Suprapubic skin (tissue), 4 donors: ENCODE data around the gene STX16. TPM values are rescaled to one million over a fixed set of nuclear protein-coding genes. Genes with fewer than 3 reads are reported as not detected.

ENCODE experiments used
- DNase-seq, 2 donors: peaks; one replicate each; pipeline ENCODE4 v3.0.0-alpha.2; 2019; ENCODE audit warnings: low spot score in 2 of 2
- H3K27ac ChIP-seq: fragments of 200-600 bp; sonication (generic); one replicate; pipeline ENCODE4 v1.5.1; 2019
- H3K27me3 ChIP-seq: fragments of 200-600 bp; sonication (generic); one replicate; pipeline ENCODE4 v1.5.1; 2019
- H3K36me3 ChIP-seq: fragments of 200-600 bp; sonication (generic); one replicate; pipeline ENCODE4 v1.5.1; 2019
- H3K4me1 ChIP-seq: fragments of 200-600 bp; sonication (generic); one replicate; pipeline ENCODE4 v1.5.1; 2019
- H3K4me3 ChIP-seq: fragments of 200-600 bp; sonication (generic); one replicate; pipeline ENCODE4 v1.5.1; 2019; ENCODE audit warnings: mild to moderate bottlenecking
- H3K9me3 ChIP-seq: fragments of 200-600 bp; sonication (generic); one replicate; pipeline ENCODE4 v1.5.1; 2019
- CTCF ChIP-seq, 2 donors: fragments of 200-600 bp in 1 of 2; fragments of 450-650 bp in 1 of 2; sonication (generic) in 1 of 2; IDR thresholded peaks; one replicate each; pipeline ENCODE4 v1.5.1; 2016 to 2019; ENCODE audit warnings: antibody characterized with exemption in 2 of 2, mild to moderate bottlenecking in 1 of 2, moderate library complexity in 1 of 2
- EP300 ChIP-seq: sonication (generic); formaldehyde crosslinking; IDR thresholded peaks from one replicate; pipeline ENCODE4 v1.6.1; 2017; ENCODE audit warnings: antibody characterized with exemption
- POLR2A ChIP-seq, 2 donors: fragments of 450-650 bp; IDR thresholded peaks; one replicate each; pipeline ENCODE4 v1.6.1; 2017; ENCODE audit warnings: antibody characterized with exemption in 2 of 2, mild to moderate bottlenecking in 2 of 2, moderate library complexity in 2 of 2
- POLR2AphosphoS5 ChIP-seq, 3 donors: sonication (generic); formaldehyde crosslinking; IDR thresholded peaks; one replicate each; pipeline ENCODE4 v1.6.1; 2017; ENCODE audit warnings: antibody characterized with exemption in 3 of 3
- WGBS: methylation state at CpG from one replicate; pipeline ENCODE4 v1.1.5; 2018; 5-methylcytosine and 5-hydroxymethylcytosine counted together
- total RNA-seq, 4 donors: library from RNA; depleted of rRNA; stranded (reverse); fragments of >200 nt; gene quantifications; one replicate each; pipeline ENCODE4 v1.1.0, GENCODE V29; 2016

STX16 gene
- total RNA-seq, 4 donors from 2014 or later = 35.6 to 138 (median 50.9) TPM

- DNase-seq = peak; percentile 48 to 69
- no peaks in the 10 kb centered on the region for H3K4me1 ChIP-seq
- H3K9me3 ChIP-seq = no peaks in the 10 kb centered on the region
- peaks cover 84% of the 10 kb centered on the region for H3K36me3 ChIP-seq
- WGBS = 71% methylated on average over 11 of the region's 11 CpGs
- H3K4me3 ChIP-seq = no peak overlapping the region
- TF ChIP-seq POLR2A (IDR thresholded peaks at IDR 0.05) (no peak), EP300 (no peak), POLR2AphosphoS5 (IDR thresholded peaks at IDR 0.05) (no peak)
- no peaks in the 10 kb centered on the region for H3K27me3 ChIP-seq
- H3K27ac ChIP-seq = no peak overlapping the region
Measured at GRCh38 chr20:58700823-58701222, 49.7 kb downstream of the STX16 start.

- Histone ChIP-seq H3K4me1 (no peaks in the 10 kb centered on the region), H3K4me3 (no peak overlapping the region), H3K27ac (no peak overlapping the region), H3K36me3 (peaks cover 81% of the 10 kb centered on the region), H3K27me3 (no peaks in the 10 kb centered on the region), H3K9me3 (no peaks in the 10 kb centered on the region)
- 93% methylated on average over 22 of the region's 29 CpGs for WGBS
- peak; percentile 40 to 77 for DNase-seq
- no peak for TF ChIP-seq EP300
- no peak for TF ChIP-seq POLR2AphosphoS5 (IDR thresholded peaks at IDR 0.05)
- TF ChIP-seq POLR2A (IDR thresholded peaks at IDR 0.05) = no peak
- TF ChIP-seq CTCF (IDR thresholded peaks at IDR 0.05) = no peak
Measured at GRCh38 chr20:58701431-58702160, 50.5 kb downstream of the STX16 start.

GRCh38 chr20:58702161-58702510 is 51.1 kb downstream of the STX16 start:
- H3K36me3 ChIP-seq = peaks cover 81% of the 10 kb centered on the region
- no peak for TF ChIP-seq POLR2A (IDR thresholded peaks at IDR 0.05)
- no peak for TF ChIP-seq EP300
- TF ChIP-seq CTCF (IDR thresholded peaks at IDR 0.05) = no peak
- no peak for TF ChIP-seq POLR2AphosphoS5 (IDR thresholded peaks at IDR 0.05)
- DNase-seq = peak in 1 of 2 donors; percentile 31
- no peak overlapping the region for H3K27ac ChIP-seq
- H3K4me1 ChIP-seq = no peaks in the 10 kb centered on the region
- 89% methylated on average over 9 of the region's 9 CpGs for WGBS
- H3K9me3 ChIP-seq = no peaks in the 10 kb centered on the region
- H3K4me3 ChIP-seq = no peak overlapping the region
- H3K27me3 ChIP-seq = no peaks in the 10 kb centered on the region

GRCh38 chr20:58702859-58703648 is 52.0 kb downstream of the STX16 start:
- H3K27me3 ChIP-seq = no peaks in the 10 kb centered on the region
- H3K27ac ChIP-seq = no peak overlapping the region
- 89% methylated on average over 28 of the region's 28 CpGs for WGBS
- H3K36me3 ChIP-seq = peaks cover 77% of the 10 kb centered on the region
- H3K4me3 ChIP-seq = no peak overlapping the region
- no peaks in the 10 kb centered on the region for H3K4me1 ChIP-seq
- no peaks in the 10 kb centered on the region for H3K9me3 ChIP-seq
- DNase-seq = peak; percentile 35 to 69
- TF ChIP-seq CTCF (IDR thresholded peaks at IDR 0.05) = no peak
- TF ChIP-seq EP300 = no peak
- TF ChIP-seq POLR2A (IDR thresholded peaks at IDR 0.05) = no peak
- TF ChIP-seq POLR2AphosphoS5 (IDR thresholded peaks at IDR 0.05) = no peak

- no peaks in the 10 kb centered on the region for H3K27me3 ChIP-seq
- WGBS = 97% methylated on average over 12 of the region's 12 CpGs
- no peak for TF ChIP-seq POLR2A (IDR thresholded peaks at IDR 0.05)
- TF ChIP-seq POLR2AphosphoS5 (IDR thresholded peaks at IDR 0.05) = no peak
- TF ChIP-seq EP300 = no peak
- no peak for TF ChIP-seq CTCF (IDR thresholded peaks at IDR 0.05)
- no peak overlapping the region for H3K4me3 ChIP-seq
- no peak overlapping the region for H3K27ac ChIP-seq
- H3K4me1 ChIP-seq = no peaks in the 10 kb centered on the region
- H3K9me3 ChIP-seq = no peaks in the 10 kb centered on the region
- peaks cover 77% of the 10 kb centered on the region for H3K36me3 ChIP-seq
- DNase-seq = peak; percentile 29 to 40
Measured at GRCh38 chr20:58703765-58704371, 52.8 kb downstream of the STX16 start.
